ENCODE data around the gene PRSS27. TPM values are rescaled to one million over a fixed set of nuclear protein-coding genes. Genes with fewer than 3 reads are reported as not detected.

PRSS27 gene
- total and polyA plus RNA-seq, 2 donors (not counting 3 experiments of a cell fraction or from before 2014, with no cell fraction given), result 0.33 to 0.53 TPM

DNA sequence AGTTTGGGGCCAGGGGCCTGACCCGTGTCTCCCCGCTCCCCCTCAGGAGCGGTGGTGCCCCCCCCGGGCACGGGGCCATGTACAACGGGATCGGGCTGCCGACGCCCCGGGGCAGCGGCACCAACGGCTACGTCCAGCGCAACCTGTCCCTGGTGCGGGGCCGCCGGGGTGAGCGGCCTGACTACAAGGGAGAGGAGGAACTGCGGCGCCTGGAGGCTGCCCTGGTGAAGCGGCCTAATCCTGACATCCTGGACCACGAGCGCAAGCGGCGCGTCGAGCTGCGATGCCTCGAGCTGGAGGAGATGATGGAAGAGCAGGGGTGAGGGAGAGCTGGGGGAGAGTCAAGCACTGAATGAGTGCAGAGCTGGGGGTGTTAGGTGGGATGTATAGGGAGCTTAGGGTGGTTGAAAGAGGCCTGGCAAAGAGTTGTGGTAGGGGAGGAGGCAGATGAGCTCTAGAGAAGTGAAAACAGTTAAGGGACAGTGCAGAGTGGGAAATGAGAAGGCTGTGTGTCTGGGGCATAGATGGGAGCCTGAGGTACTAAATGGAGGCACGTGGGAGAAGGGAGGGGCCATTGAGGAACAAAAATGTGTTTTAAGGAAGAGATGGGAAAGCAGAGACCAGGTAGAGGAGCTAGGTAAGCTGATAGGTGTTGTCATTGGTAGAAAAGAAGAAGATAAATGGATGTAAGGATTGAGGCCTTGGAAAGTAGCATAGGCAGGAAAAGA is 36.4 kb upstream of the PRSS27 start:
- DNase-seq (ENCODE audit: low read depth, low spot score) (no peak), FAIRE-seq (no peak)
- ChIA-PET CTCF (no interaction called here), POLR2A (no interaction called here)
- peaks cover 34 to 37% of the 10 kb centered on the region in 2 experiments for H3K36me3 ChIP-seq (ENCODE audit: control insufficient read depth in 2 of 2, extremely low read depth in 1 of 2, insufficient read depth in 2 of 2, low read length in 2 of 2)
- peaks cover 24% of the 10 kb centered on the region for H3K4me1 ChIP-seq (ENCODE audit: control insufficient read depth, extremely low read depth, insufficient read depth, low read length)
- dilution Hi-C loops (cut with MboI; ENCODE audit: extremely low pct_ligation_motif_present, low sequenced_read_pairs) (no loop called here), intact Hi-C loops (cut with micrococcal nuclease) (no loop called here)
- H3K4me2 ChIP-seq (ENCODE audit: insufficient read depth, low read length), result no peak overlapping the region
- no peak overlapping the region for H3K9ac ChIP-seq (replicated peaks; ENCODE audit: extremely low read depth, insufficient read depth, low read length)
- H3K9me1 ChIP-seq (replicated peaks; ENCODE audit: control insufficient read depth, extremely low read depth, insufficient read depth, low read length), result no peaks in the 10 kb centered on the region
- H3K4me3 ChIP-seq (replicated peaks in 1 of 3; ENCODE audit: insufficient read depth in 1 of 3, low read depth in 1 of 3, low read length in 3 of 3), result no peak overlapping the region
- no peak overlapping the region for H2AFZ ChIP-seq (ENCODE audit: low read depth, low read length)
- H3K9me3 ChIP-seq (replicated peaks; ENCODE audit: control insufficient read depth, insufficient read depth, low read length), result no peaks in the 10 kb centered on the region
- H3K79me2 ChIP-seq (ENCODE audit: control insufficient read depth, insufficient read depth, low read length), result peaks cover 85% of the 10 kb centered on the region
- no TSS peak for BruUV-seq (replicated peaks)
- H4K20me1 ChIP-seq (replicated peaks; ENCODE audit: control insufficient read depth, extremely low read depth, insufficient read depth, low read length), result peaks cover 23% of the 10 kb centered on the region
- no peaks in the 10 kb centered on the region for H3K27me3 ChIP-seq (ENCODE audit: control insufficient read depth in 2 of 2, insufficient read depth in 2 of 2, low read length in 2 of 2)
- H3K27ac ChIP-seq (ENCODE audit: insufficient read depth, low read depth, low read length), result no peak overlapping the region
- TF ChIP-seq EZH2 (IDR thresholded peaks at IDR 0.05; ENCODE audit: borderline replicate concordance, low read depth, low read length, severe bottlenecking), result no peak
- TF ChIP-seq, protein P1, sequence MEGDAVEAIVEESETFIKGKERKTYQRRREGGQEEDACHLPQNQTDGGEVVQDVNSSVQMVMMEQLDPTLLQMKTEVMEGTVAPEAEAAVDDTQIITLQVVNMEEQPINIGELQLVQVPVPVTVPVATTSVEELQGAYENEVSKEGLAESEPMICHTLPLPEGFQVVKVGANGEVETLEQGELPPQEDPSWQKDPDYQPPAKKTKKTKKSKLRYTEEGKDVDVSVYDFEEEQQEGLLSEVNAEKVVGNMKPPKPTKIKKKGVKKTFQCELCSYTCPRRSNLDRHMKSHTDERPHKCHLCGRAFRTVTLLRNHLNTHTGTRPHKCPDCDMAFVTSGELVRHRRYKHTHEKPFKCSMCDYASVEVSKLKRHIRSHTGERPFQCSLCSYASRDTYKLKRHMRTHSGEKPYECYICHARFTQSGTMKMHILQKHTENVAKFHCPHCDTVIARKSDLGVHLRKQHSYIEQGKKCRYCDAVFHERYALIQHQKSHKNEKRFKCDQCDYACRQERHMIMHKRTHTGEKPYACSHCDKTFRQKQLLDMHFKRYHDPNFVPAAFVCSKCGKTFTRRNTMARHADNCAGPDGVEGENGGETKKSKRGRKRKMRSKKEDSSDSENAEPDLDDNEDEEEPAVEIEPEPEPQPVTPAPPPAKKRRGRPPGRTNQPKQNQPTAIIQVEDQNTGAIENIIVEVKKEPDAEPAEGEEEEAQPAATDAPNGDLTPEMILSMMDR (IDR thresholded peaks at IDR 0.05; ENCODE audit: extremely low read depth in 1 of 2, insufficient read depth in 1 of 2, low read depth in 1 of 2, low read length in 2 of 2), result no peak
- no peak for TF ChIP-seq FOS (IDR thresholded peaks at IDR 0.05; ENCODE audit: borderline replicate concordance, insufficient read depth, low read length)
- no peak for TF ChIP-seq POLR2AphosphoS5 (IDR thresholded peaks at IDR 0.05; ENCODE audit: insufficient read depth, low read depth, low read length)
- TF ChIP-seq JUN (IDR thresholded peaks at IDR 0.05; ENCODE audit: borderline replicate concordance, insufficient read depth, insufficient read length, low read depth), result no peak
- TF ChIP-seq MYC (IDR thresholded peaks at IDR 0.05; ENCODE audit: low read depth, low read length), result no peak
- TF ChIP-seq, protein P2, sequence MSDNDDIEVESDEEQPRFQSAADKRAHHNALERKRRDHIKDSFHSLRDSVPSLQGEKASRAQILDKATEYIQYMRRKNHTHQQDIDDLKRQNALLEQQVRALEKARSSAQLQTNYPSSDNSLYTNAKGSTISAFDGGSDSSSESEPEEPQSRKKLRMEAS (IDR thresholded peaks at IDR 0.05; ENCODE audit: insufficient read depth, insufficient read length), result no peak
- no peak for TF ChIP-seq POLR2A (IDR thresholded peaks at IDR 0.05; ENCODE audit: low read depth, low read length)
- TF ChIP-seq GATA2 (IDR thresholded peaks at IDR 0.05; ENCODE audit: insufficient read depth, insufficient read length, low read depth, low read length), result no peak

Data from endothelial cell of umbilical vein (primary cell).